NCI-H226 (cell line): Measurements from ENCODE around the gene EDRF1.
"Not testable (repeated sequence)": the region's sequence is repeated elsewhere in the genome, so short reads cannot be mapped to it uniquely, and the experiment has no call there.

Source experiments
- DNase-seq: peaks from one replicate; pipeline ENCODE4 v3.0.0-alpha.2; 2015

EDRF1 gene

DNA sequence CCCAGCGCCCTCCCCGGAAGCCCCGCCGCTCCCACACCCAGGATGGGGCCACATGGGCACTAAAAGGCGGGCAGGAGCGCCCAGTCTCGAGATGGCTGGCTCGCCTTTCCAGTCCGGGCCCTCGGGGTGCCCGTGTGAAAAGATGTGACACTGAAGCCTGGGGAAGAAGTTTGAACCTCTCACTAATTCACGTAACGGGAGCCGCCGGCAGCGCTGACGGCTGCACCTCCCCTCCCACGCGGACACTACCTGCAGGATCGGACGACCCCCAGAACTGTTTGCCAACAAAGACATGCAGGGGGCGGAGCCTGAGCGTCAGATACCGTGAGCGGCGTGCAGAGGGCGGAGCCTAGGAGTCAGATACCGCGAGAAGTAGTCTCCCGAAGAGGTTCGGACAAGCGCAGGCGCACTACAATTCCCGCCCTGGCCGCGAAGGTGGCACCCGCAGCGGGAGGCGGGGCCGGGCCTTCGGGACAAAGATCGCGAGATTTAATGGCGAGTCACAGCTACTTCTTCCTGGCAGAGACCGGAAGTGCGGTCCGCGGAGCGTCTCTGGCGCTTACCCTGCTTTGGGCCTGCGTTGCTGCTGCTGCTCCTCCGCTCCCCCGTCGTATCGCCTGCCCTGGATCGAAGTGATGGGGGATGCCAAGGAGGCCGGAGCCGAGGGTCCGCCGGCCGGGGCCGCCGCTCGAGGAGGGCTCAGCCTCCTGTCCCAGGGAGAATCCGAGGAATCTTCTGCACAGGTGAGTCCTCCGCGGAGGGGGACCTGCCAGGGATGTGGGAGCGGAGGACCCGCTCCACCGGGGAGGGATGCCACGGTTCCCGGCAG lies at the start of gene EDRF1:
TSS of gene EDRF1 (plus strand) at position 537 of the 829 bp plus-strand sequence. CDS start at position 636, 99 bp downstream.
- DNase-seq, result peak; percentile 78

DNA sequence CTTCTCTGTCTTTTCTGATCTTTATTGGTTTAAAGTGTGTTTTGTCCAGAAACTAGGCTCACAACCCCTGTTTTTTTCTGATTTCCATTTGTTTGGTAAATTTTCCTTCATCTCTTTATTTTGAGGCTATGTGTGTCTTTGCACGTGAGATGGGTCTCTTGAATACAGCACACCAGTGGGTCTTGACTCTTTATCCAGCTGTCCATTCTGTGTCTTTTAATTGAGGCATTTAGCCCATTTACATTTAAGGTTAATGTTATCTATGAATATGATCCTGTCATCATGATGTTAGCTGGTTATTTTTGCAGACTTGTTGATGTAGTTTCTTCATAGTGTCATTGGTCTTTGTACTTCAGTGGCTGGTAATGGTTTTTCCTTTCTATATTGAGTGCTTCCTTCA lies 46.6 kb upstream of the EDRF1 start:
- no peak for DNase-seq

DNA sequence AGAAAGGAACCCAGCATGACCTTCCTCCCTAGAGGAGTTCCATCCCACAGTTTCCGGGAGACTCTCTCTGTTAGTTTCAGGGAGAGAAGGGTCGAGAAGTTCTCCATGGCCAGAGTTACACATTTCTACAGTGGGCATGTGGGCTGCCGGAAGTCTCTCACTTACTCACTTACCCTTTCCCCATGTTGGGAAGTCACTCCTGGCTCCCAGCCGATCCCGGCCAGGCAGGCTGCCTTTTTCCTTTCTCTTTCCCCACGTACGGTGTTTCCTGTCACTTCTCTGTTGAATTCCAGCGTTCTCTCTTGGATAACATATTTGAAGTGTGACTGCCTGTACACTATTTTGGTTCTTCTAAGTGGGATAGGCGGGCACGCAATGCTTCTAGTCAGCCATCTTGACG lies 40.1 kb upstream of the EDRF1 start:
- DNase-seq, result no peak

DNA sequence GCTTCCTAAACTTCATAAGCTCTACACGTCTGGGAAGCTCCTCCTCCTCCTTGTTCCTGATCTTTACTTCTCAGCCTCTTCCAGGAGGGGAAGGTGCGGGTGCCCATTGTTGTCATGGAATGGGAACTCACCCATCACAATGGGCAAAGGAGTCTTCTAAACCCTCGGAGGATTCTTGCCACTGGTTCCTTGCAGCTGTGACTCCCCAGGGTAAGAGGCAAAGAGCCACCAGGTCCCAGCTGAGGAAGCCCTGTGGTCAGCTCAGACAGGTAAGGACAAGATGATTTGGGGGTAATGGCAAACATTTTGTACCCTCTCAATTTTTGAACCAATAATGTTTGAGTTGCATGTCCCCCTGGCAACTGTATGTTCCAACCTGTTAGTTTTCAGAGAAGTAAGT lies 36.4 kb upstream of the EDRF1 start, which contains the start of gene TEX36:
TSS of gene TEX36 (minus strand) at position 101 of the 400 bp plus-strand sequence. CDS start 174 bp downstream, outside the sequence.
- DNase-seq, result no peak

- DNase-seq, result no peak
These were observed 35.7 kb upstream of the EDRF1 start for GRCh38 chr10:125683821-125684220.

DNA sequence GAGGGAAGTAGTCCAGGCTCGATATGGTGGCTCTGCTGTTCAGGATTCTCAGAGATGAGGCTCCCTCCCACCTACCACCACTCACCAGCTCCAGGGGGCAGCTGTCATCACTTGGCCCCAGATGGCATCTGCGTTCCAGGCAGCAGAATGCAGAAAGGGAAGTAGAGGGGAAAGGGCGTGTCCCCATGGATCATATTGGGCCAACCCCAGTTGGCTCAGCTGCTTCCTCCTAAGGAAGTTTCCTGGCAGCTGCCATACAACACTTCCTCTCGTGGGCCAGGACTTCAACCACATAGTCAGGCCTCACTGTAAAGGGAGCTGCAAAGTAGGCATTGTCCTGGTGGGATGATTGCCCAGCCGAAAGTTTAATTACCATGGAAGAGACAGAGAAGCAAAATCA lies 34.9 kb upstream of the EDRF1 start:
- DNase-seq, result no peak

GRCh38 chr10:125687507-125688185 lies 31.9 kb upstream of the EDRF1 start:
- DNase-seq, result no peak

GRCh38 chr10:125689955-125690569 lies 29.4 kb upstream of the EDRF1 start:
- DNase-seq, result no peak

GRCh38 chr10:125691160-125691981 lies 28.1 kb upstream of the EDRF1 start:
- no peak for DNase-seq

DNA sequence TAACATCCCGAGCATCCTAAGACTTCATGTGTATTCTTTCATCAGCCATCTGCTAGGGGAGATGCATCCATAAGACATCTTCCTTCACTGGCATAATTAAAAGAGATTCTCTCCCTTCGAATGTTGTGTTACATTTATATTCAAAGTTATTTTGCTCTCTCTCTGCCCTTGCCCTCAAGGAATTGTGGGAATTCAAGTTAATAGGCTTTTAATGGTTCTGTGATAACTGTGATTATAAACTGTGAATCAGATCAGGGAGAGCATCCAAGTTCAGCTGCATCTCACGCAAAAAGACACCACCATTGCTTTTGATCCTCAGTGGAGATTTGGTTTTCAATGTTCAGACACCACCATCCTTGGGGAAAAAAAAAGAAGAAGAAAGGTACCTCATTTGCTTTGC lies 27.3 kb upstream of the EDRF1 start:
- no peak for DNase-seq

GRCh38 chr10:125692601-125693523 lies 26.6 kb upstream of the EDRF1 start:
- no peak for DNase-seq

- DNase-seq, result no peak
These were observed 26.0 kb upstream of the EDRF1 start for GRCh38 chr10:125693524-125693847.

DNA sequence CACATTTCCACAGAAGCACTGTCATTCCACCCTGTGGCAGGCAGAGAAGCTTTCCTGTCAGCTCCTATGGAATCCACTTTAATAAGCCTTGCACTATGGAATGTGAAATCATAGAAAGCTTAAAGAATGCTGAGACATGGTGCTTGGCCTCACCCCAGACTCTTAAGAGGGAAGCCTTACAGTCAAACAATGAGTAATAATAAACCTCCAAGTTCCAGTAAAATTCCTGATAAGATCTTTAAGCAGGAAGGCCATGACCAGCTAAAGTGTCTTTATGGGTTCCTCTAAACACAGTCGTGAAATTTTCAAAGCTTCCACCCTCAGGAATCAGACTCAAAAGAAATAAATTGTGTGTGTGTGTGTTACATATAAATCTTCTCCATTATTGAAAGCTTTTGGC lies 24.6 kb upstream of the EDRF1 start:
- peak; percentile 51 for DNase-seq

GRCh38 chr10:125696884-125697283 lies 22.6 kb upstream of the EDRF1 start:
- not testable (repeated sequence) for DNase-seq

DNA sequence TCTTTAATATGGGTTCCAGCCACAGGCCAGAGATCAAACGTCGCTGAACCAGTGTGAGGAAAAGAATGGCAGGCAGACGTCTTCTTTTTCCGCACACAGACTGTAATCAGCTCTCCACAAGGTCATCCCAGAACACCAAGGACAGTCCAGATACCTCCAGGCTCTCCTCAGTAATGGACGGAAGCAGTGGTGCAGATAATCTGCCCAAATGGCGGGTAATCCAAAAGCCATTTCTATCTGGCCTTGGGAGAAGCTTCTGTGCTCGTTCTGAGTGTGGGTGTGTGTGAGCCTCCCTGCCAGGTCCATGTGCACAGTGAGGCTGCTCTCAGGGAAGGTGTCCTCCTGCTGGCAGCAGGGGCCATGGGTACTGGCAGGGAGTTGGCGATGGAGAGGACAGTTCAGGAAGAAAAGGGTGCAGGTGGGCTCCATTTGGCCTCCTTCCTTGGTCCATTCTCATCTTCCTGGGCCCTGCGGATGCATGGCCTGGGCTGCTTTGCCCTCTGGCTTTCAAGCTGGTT lies 21.0 kb upstream of the EDRF1 start:
- no peak for DNase-seq

- no peak for DNase-seq
These were observed 19.9 kb upstream of the EDRF1 start for GRCh38 chr10:125699562-125700143.

DNA sequence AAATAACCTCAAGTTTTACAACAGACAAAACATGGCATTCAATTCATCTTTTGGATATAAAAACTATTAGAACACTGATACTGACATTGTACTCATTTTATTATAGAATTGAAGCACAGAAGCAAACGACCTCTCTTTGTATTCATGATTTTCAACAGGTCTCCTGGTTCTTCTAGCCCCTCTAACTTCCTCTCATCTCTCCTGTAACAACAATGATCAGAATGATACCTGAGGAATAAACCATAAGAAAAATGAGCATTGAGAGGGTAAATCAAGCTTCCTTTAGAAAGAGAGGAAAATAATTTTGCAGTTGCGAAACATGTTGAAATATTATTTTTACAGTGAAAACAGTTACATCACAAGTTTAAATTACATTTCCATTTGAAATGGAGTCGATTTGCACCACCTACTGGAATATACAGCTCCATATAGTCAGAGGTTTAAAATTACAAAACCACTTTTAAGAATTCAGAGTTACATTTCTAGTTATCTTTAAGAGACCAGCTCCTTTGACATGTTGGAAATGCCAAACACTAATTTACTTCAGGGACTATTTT lies 19.1 kb upstream of the EDRF1 start:
- peak; percentile 1 for DNase-seq

GRCh38 chr10:125707541-125708468 lies 11.7 kb upstream of the EDRF1 start:
- DNase-seq, result no peak

- DNase-seq, result no peak
These were observed 10.5 kb upstream of the EDRF1 start for GRCh38 chr10:125708971-125709503.
